IPS DF 19.7 (cell line): ENCODE measurements around the gene ETFB.

Source experiments
- DNase-seq: peaks from one replicate; pipeline ENCODE4 v3.0.0-alpha.2; 2013; ENCODE audit warnings: low read depth, low spot score

ETFB gene

GRCh38 chr19:51351266-51351990, 14.8 kb downstream of the ETFB start:
- no peak for DNase-seq

DNA sequence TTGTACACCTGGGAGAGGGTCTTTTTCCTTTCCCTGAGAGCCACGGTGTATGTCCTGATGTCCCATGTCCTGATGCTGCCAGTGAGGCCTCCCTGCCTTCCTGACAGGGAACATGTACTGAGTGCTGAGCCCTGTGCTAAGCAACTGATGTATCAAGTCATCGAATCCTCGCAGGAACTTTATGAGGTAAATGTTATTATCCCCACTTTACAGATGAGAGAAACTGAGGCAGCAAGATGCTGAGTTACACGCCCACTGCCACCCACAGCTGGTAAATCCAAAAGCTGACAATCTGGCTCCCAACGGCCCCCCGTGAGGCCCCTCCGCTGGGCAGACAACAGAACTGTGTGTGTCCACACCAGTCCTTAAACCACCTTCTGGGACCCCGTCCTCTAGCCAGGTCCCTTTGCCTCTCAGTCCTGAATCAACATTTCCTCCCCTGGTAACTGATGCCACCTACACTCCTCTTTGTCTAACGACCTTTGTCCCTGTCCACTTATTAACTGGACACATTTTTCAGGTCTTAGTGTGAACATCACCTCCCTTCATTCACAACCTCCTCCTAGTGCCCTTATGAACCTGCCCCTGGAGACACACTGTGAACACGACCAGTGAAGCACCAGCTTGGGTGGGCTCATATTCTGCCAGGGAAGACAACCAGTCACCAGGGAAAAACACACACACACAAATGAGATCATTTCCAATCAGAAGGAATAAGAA, 18.8 kb downstream of the ETFB start:
- no peak for DNase-seq

DNA sequence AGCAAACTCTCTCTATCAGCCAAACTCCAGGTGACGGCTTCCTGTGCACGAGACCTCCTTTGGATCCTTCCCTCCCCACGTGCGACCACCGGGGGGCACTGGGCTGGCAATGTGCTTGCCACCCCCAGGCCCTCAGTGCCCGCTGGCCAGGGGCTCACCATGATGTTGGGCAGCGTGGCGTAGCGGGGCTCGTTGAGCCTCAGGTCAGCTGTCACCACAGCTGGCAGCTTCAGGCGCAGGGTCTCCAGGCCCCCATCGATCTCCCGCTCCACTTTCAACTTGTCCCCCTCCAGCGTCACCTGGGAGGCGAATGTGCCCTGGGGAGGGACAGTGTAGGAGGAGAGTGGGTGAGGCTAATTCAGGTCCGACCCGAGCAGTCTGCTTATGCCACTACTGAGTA, 19.4 kb downstream of the ETFB start:
- DNase-seq = no peak

DNA sequence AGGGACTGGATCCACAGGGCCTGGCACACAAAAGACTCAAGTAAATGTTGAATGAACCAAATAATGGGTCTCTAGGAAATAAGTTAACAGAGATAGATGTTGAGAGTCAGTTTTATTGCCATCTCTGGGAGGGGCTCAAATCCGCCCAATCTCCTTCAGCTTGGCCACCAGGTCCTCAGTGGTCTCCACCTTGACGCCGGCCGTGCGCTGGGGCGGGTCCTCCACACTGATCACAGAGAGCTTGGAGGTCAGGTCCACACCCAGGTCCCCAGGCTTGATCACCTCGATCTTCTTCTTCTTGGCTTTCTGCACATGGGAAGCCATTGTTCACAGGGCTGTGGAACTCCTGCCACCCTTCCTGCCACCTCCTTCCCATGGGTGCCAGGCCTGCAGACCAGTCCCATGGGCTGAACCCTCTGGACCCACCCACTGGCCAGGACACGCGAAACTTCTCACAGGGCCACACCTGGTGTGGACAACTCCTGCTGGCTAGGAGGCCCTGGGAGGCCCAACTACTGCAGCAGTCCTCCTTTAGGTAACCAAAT, 21.0 kb downstream of the ETFB start:
- DNase-seq = no peak

DNA sequence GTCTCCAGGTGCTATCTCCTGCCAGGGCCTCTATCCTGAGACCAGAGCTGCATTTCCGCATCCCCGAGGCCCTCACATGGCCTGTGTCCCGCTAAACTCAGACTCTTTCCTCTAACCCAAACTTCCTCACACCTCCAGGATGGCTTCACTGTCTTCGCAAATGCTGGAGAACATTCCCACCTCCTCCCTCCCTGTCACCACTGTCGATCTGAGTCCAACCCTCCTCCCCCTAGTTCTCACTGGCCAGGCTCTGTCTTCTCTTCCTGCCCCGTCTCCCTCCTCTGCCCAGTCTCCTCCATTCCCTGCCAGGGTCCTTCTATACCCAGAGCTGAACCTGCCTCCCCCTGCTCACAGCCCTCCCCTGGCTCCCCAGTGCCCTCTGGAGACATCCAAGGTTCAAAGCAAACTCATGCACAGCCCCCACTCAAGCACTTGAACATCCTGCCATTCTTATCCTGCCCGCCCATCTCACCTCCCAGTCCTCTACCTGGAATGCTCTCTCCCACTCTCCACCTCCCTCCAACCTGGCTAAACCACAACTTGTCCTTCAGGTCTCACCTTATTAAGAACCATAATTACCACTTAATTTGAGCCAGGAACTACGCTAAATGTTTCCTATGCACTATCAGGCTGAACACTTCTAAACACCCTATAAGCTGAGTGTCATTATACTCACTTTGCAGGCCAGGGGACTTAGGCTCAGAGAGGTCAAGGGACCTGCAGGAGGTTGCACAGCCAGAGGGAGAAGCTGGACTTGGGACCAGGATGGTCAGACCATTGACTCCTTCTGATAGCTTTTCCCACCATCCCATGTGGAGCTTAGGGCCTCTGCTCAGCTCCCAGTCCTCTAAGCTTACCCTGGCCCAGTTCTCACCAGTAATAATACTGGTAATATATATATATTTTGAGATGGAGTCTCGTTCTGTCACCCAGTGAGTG, 23.3 kb downstream of the ETFB start:
- DNase-seq = no peak

- DNase-seq = no peak
Observed at GRCh38 chr19:51341976-51342580, 24.1 kb downstream of the ETFB start, which contains the start of gene VSIG10L. VSIG10L (minus strand) TSS chr19:51342139; CDS start chr19:51342124, 15 bp downstream.

- DNase-seq = no peak
Observed at GRCh38 chr19:51341066-51341465, 25.1 kb downstream of the ETFB start.

DNA sequence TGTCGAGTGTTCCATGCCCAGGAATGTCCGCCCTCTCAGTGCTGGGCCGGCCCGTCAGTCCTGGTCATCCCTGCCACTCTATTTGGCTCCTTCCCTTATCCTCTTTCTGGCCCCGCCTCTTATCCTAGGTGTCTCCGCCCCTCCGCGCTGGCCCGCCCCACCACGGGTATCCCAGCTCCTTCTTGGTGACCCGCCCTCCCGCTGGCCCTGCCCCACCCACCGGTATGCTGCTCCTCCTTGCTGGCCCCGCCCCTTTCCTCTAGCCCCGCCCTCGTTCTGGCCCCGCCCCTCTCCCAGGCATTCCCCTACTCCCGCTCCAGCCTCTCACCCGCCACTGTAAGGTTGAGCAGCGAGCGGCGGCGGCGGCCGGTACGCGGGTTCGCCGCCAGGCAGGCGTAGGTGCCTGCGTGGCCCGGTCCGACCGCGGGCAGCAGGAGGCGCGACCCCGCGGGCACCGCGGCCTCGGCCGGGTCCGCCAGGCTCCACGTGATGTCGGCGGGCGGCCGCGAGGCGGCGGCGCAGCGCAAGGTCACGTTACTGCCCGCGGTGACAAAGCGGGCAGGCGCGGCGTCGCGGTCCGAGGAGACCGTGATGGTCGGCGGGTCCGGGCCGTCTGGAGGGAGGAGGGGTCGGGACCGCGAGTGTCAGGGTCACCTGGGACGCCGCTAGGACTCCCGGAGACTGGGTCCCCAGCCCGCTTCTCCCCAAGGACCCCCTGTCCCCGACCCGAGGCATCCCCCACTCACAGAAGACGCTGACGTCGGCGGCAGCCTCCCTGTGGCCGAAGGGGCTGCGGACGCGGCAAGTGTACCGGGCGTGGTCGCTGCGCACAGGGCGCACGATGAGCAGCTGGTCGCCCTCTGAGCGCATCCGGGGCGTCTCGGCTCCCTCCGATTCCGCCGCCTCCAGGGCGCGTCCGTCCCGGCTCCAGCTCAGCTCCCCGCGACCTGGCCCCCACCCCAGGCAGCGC, 26.2 kb downstream of the ETFB start:
- DNase-seq = no peak

DNA sequence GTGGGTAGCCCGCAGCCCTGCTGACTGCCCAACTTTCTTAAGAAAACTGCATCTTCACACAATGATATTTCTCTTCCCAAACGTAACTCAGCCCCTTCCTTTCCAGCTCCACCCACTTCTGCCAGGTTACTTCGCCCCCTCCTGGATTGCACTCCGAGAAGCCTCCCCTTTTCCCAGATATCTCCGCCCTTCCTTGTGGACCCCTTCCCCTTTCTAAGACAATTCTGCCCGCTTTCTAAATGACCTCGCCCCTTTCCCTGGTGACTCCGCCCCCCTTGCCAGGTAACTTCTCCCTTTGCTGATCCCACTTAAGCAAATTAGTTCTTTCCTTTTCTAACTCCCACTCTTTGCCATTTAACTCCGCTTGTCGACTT, 26.9 kb downstream of the ETFB start:
- DNase-seq = no peak

- no peak for DNase-seq
Observed at GRCh38 chr19:51338563-51339312, 27.4 kb downstream of the ETFB start.

- DNase-seq = no peak
Observed at GRCh38 chr19:51337861-51338562, 28.2 kb downstream of the ETFB start.

DNA sequence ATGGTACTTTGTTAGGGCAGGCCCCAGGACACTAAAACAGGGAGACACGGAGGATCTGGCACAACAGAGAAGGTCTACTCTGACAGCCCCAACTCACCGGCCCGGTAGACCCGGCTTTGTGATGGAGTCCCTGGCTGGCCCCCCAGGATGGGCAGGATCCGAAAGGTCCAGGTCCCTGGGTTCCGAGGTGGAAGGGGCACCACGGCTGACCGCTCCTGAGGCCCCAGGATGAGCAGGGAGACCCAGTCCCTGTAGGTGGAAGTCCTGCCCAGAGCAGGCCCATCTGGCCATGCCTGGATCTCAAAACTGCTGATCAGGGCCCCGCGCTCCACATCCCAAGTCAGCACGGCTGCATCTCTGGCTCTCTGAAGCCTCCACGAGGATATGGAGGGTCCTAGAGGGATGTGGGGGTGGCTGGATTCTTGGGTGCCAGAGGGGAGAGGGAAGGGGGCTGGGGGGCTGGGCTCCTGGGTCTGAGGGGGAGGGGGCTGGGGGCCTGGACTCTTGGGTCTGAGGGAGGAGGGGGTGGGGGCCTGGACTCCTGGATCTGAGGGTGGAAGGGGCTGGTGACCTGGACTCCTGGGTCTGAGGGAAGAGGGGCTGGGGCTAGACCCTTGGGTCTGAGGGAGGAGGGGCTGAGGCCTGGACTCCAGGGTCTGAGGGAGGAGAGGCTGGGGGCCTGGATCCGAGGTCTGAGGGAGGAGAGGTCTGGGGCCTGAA, 28.9 kb downstream of the ETFB start:
- no peak for DNase-seq

GRCh38 chr19:51333836-51334460, 32.2 kb downstream of the ETFB start:
- DNase-seq = no peak

GRCh38 chr19:51331716-51332115, 34.5 kb downstream of the ETFB start:
- no peak for DNase-seq

- DNase-seq = no peak
Observed at GRCh38 chr19:51331193-51331592, 35.0 kb downstream of the ETFB start.

DNA sequence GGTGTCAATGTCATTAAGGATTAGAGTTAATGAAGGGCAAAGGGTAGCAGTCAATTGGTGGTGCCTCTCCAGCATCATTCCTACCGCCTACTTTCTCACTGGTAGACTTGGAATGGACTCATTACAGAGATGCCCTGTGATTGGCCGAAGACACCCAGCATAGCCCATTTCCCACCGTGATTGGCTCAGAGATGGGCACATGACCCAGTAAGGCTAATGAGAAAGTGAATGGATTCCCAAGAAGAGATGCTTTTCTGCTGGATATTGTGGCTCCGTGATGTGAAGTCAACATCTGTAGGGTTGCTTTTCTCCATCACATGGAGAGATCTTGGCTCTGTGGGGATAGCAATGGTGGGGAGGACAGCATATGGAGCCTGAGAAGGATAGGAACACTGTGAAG, 35.8 kb downstream of the ETFB start:
- no peak for DNase-seq

DNA sequence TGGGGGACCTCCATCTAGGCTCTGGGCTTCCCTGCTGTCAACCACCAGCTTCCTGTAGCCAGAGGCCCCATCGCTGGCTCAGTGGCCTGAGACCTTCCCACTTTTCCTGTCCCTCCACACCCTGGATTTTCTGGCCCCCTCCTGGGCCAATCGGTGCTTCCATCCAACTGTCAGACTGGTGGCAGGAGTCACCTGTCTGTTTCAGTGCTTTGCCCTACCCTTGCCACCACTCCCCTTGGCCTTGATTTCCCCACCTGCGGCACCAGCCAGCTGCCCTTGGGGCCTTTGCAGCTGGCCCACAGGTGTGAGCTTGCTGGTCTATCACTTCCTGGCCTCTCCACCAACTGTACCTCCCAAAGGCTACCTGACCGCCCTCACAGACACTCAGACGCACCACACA, 36.8 kb downstream of the ETFB start:
- DNase-seq = no peak
